ENCODE results near the gene RNF157.
"Not testable (repeated sequence)": the region's sequence is repeated elsewhere in the genome, so short reads cannot be mapped to it uniquely, and the experiment has no call there.

Gene RNF157

DNA sequence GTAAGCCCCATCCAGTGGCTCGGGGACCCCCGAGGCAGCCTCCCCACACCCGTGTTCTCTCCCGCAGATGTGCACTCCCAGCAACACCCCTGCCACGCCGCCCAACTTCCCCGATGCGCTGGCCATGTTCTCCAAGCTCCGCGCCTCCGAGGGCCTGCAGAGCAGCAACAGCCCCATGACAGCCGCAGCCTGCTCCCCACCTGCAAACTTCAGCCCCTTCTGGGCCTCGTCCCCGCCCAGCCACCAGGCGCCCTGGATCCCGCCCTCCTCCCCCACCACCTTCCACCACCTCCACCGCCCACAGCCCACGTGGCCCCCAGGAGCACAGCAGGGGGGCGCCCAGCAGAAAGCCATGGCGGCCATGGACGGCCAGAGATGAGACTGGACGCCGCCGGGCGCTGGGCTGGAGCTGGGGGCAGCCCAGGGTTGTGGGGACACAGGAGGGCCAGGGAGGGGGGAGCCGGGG lies 29.9 kb upstream of the RNF157 start:
- DNase-seq = no peak

DNA sequence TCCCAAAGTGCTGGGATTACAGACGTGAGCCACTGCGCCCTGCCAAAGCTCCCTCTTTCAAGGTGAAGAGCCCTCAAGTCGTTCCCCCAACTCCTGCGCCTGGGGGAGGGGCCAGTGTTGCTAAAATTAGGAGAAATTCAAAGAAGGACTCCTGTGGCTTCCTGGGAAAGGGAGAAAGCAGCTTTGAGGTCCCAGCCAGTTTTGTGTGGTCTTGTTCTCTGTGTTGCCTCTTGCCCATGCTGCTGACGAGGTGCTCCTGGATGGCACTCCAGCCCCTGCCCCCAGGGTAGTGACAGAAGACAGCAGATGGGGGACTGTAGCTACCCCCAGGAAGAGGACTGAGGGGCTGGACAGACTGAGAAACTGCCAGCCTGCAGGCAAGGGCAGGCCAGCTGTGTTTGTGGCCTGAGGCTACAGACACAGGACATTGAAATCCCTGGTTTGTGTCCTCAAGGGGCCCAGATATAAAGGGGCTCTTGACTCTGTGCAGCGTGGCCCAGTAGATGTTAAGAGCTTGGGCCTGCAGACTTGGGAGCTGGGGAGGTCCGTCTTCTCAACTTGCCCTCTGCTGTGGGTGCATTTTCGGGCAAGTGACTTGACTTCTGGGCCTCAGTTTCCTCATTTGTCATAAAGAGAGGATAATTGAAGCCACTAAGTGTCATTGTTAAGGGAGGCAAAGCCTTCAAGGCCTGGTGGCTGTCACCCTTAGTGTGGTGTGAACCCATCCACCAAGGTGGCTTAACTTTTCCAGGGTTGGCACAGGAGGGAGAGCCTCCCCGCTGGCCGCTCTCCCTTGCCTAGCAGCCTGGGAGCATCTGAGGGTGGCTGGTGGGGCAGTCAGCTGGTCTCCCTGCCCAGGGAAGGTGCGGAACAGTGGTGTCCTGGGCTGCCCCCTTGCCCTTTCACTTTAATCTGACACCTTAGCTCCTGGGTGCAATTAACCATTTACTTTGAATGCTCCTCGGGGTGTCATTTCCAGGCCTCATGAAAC lies 29.0 kb upstream of the RNF157 start:
- DNase-seq = no peak

DNA sequence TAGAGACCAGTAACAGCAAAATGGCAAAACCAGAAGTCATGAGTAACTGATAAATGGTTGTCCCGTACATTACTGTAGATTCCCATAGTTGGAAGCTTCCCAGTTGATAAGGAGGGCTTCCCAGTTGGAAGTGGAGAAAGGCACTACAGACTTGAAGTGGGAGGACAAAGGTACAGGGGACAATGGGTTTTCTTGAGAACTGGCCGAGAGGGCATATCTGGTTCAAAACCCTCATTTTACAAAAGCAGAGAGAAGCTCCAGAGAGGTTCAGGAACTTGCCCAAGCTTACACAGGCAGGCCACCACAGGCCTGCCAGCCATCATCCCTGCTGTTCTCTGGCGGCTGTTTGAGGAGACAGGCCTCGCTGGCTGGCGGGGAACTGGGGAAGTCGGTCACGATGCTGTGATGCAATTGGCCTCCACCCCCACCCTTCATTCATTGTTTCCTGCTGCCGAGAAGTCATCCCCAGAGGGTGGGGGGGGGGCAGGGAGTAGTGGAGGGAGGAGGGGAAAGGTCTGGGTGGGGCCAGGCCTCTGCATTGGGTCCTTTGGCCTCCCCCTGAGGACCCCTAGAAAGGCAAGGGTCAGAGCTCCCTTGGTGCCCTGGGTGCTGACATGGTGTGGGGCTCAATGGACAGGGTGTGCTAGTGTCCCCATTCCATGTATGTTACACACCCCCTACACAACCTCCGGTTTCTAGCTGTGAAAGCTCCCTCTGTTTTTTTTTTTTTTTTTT lies 27.9 kb upstream of the RNF157 start:
- peak; percentile 94 to 96 for DNase-seq

DNA sequence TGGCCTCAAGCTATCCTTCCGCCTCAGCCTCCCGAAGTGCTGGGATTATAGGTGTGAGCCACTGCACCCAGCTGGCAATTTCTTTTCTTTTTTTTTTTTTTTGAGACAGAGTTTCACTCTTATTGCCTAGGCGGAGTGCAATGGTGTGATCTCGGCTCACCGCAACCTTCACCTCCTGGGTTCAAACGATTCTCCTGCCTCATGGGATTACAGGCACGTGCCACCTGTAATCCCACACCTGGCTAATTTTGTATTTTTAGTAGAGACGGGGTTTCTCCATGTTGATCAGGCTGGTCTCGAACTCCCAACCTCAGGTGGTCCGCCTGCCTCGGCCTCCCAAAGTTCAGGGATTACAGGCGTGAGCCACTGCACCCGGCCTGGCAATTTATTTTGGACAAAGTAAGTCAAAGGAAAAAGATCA lies 27.3 kb upstream of the RNF157 start:
- DNase-seq = not testable (repeated sequence)

DNA sequence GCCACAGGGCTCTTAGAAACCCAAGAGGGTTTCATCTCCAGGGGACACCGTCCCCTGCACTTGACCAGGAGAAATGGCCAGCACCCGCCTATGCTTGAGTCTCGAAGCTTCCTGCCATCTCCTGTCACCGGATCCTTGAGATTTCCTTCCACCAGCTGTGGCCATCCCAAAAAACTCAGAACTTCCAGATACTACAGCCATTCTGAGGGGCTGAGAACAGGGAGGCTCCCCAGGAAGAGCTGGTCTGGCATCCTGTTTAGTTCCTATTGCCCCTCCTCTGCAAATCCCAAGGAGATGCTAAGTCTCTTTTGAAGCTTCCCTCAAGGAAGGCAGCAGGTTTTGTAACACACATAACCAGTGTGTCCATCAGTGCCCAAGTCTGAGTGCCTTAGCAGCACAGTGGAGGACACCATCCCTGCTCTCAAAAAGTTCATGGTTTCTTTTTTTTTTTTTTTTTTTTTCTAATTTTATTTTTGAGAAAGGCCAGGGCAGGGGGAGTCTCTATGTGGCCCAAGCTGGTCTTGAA lies 26.8 kb upstream of the RNF157 start:
- DNase-seq = no peak

DNA sequence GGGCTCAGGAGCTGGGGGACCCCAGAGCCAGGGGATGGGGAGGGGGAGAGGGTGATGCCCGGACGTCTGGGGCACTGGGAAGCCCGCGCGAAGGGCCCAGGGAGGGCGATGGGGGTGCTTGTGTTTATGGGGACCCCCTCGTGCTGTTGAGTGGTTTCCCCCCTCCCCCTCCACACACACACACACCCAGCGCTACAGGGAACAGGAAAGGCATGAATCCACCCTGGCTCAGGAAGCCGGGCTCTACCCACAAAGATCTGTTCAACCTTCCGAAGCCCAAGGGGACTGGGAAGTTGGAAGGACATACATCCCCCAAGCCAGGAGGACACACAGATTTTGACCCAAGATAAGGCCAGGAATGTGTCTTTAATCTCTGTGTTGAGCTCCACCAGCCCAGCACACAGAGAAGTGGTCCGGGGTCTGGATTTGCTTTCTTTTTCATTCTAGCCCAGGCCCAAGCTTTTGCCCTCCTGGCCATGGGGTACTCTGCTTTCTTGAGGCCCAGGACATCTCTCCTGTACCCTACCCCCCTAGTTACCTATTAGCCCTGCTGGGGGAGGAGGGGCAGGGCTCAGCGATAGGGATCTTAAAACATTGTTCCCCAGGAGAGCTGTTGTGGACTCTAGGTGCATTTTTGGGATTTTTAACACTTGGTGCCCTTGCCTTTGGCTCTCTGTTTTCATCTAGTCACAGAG lies 26.1 kb upstream of the RNF157 start:
- peak; percentile 23 to 49 for DNase-seq

DNA sequence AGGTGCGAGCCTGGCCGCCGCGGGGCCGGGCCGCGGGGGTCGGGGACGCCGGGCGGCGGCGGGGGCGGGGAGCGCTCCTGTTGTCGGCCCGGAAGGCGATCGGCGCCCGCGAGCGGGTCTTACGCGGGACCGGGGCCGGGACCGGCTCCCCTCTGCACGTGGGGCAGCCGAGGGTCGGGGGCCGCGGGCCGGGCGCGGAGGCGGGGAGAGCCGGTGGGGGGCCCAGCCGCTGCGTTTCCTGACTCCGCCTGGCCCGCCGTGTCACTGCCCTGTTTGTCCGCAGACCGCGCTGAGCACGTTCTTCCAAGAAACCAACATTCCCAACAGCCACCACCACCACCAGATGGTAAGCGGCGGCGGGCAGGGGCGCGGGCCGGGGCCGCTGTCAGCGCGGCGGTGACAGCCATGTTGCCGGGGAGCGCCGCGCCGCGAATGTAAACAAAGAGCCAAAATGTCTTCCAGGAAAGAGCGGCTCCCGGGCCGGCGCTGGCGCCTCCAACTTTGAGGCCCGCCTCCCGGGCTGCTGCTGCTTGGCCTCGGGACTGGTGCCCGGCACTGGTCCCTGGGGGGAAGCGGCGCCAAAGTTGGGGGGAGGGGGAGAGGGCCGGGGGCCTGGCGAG lies 25.4 kb upstream of the RNF157 start:
- peak in 1 of 2 donors; percentile 52 for DNase-seq

DNA sequence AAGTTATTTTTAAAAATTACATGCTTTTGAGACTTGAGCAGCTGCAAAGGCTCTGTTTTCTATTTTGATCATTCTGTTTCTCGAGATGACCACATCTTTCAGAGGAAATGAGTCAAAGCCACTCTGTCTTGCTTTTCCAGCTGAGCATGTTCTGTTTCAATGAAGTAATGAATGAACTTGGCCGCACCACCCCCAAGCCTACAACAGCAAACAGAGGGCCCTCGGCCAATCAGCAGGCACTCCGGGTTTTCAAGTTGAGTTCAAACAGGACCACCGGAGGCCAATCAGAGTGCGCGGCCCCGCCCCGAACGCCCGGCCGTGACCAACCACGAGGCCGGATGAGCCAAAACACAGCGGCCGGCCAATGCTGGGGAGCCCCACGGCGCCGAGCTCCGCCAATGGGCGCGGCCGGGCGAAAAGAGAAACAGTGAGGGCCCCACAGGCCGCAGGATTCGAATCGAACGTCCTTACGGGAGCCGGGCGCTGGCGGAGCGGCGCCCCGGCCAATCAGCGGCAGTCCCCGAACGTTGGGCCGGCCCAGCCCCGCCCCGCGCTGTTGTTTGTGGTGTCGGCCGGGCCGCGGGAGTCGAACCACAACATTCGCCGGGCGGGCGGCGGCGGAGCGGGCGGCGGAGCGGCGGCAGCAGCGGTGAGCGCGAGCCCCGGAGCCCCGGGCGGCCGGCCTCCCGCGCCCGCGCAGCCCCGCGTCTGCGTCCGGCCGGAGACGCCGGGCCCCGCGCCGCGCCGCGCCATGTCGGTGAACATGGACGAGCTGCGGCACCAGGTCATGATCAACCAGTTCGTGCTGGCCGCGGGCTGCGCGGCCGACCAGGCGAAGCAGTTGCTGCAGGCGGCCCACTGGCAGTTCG lies 24.7 kb upstream of the RNF157 start, which contains the start of gene UBALD2:
Gene UBALD2, plus strand, starts transcription at position 594 of the 869 bp plus-strand sequence. Its CDS starts 158 bp downstream, at position 752.
- DNase-seq = peak; percentile 100

DNA sequence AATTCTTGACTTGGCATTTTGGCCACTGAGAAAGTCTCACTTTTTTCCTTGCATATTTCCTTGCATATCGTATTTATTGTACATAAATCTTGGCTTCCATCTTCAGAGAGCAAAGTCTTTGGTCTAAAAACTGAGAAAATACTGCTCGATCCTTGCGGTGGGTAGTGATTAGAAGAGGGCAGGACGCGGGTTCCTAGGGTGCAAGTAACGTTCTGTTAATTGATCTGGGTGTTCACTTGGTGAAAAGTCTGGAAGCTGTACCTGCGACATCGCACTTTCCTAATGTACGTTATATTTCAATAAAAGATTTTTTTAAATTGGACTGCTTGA lies 24.1 kb upstream of the RNF157 start:
- DNase-seq = no peak

DNA sequence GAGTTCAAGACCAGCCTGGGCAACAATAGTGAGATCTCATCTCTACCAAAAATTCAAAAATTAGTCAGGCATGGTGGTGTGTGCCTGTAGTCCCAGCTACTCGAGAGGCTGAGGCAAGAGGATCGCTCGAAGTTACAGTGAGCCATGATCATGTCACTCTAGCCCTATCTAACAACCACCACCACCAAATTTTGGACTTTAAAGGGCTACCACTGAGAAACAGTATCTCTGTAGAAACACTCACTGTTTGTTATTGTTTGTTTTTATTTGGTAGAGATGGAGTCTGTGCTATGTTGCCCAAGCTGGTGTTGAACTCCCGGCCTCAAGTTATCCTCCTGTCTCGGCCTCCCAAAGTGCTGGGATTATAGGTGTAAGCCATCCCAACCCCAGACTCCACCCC lies 23.6 kb upstream of the RNF157 start:
- DNase-seq = no peak

DNA sequence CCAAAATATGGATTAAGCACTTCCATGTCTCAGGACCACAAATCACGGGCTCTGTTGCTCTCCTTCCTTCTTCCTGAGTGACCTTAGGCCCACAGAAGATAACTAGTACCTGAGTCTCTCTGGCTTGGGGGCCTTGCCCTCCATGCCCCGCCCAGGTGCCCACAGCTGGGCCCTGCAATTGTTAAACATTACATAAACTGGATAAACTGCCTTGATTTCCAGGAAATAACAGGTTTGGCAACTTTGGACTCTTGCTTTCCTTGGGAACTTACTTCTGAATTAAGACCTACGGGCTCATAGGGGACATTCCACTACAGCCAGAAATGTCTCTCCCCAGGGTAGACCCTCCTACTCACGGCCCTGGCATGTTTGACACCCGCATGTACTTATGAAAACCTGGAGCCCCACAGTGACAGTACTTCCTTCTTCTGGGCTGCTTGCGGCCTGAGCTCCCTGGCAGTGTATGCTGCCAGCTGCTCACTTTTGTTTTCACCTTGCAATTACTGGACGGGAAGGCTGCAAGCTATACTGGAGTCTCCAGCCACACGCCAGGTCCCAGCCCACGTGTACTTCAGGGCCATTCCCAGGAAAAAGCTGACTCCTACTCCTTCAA lies 22.5 kb upstream of the RNF157 start:
- DNase-seq = peak; percentile 55 to 74

DNA sequence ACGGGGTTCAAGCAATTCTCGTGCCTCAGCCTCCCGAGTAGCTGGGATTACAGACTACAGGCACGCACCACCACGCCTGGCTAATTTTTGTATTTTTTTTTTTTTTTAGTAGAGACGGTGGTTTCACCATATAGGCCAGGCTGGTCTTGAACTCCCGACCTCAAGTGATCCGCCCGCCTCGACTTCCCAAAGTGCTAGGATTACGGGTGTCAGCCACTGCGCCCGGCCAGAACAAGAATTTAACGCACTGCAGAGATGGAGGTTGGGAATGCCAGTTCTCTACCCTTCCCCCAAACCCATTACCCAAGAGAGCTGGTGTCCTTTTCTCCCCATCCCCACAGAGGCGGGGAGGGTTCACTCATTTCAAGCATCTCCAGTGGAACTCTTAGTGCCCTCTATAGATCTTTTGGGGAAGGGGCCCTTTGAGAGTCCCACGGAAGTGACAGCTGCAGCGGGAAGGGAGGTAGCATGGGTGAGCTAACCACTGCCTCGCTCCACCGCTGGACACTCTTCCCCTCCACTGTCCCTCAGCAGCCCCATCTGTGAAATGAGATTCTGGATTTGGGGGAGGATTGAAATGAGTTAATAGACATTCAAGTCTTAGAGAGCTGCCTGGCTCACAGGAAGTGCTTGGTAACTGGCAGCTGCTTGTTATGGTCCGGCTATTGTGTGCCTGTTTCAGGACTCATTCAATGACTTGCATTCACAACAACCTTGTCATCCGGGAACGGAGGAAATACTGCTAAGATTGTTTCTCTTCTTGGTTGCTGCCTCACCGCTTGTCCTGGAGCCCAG lies 21.3 kb upstream of the RNF157 start:
- DNase-seq = no peak

DNA sequence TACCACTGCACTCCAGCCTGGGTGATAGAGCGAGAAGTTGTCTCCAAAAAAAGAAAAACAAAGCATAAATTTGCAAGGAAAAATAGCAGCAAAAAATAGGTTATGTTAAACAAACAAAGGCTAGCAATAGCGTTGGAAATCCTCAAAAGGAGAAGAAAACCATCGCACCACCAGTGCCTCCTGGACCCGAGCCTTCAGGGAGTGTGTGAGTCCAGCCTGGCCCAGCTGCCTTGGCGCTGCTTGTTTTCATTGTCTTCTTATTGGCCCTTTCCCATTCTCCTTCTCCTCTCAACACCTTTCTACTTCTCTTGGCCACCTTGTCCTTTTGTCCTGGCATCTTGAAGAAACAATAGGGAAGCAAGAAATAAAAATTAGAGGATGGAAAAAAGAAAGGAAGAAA lies 20.4 kb upstream of the RNF157 start:
- DNase-seq = no peak

DNA sequence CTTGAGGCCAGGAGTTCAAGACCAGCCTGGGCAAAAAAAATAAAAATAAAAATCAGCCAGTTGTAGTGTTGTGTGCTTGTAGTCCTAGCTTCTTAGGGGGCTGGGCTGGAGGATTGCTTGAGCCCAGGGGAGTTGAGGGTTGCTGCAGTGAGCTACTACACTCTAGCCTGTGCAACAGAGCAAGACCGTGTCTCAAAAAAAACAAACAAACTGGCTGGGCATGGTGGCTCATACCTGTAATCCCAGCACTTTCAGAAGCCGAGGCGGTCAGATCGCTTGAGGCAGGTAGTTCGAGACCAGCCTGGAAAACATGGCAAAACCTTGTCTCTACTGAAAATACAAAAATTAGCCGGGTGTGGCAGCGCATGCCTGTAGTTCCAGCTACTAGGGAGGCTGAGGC lies 19.9 kb upstream of the RNF157 start:
- no peak for DNase-seq

DNA sequence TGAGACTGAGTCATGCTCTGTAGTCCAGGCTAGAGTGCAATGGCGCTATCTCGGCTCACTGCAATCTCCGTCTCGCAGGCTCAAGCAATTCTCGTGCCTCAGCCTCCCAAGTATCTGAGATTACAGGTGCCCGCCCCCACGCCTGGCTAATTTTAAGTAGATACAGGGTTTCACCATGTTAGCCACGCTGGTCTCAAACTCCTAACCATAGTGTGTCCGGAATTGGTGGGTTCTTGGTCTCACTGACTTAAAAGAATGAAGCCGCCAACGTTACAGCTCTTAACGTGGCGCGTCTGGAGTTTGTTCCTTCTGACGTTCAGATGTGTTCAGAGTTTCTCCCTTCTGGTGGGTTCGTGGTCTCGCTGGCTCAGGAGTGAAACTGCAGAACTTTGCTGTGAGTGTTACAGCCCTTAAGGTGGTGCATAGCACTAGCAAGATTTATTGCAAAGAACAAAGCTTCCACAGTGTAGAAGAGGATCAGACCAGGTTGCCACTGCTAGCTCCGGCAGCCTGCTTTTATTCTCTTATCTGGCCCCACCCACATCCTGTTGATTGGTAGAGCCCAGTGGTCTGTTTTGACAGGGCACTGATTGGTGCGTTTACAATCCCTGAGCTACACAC lies 16.2 kb upstream of the RNF157 start:
- DNase-seq = not testable (repeated sequence)

DNA sequence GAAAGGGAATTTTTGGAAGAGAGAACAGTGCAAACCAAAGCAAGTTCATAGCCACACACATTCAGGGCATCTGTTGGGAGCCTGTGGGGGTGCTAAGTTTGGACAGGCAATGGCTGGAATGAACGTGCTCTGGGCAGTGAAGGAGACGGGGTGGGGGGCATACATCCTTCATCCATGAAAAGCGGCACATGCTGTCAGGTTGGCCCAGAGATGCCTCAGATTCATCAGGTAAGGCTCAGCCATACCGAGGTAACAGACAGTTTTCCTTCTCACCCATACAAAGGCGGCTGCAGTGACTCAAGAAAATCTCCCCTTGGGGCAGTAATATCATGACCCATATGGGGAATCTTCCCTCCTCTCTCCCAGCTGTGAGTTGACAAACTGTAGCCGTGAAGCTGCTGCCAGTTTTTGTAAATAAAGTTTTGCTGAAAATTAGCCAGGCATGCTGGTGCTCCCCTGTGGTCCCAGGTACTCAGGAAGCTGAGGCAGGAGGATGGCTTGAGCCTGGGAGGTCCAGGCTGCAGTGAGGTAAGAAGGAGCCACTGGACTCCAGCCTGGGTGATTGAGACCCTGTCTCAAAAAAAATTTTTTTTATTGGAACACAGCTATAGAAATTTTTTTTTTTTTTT lies 15.6 kb upstream of the RNF157 start:
- DNase-seq = no peak

DNA sequence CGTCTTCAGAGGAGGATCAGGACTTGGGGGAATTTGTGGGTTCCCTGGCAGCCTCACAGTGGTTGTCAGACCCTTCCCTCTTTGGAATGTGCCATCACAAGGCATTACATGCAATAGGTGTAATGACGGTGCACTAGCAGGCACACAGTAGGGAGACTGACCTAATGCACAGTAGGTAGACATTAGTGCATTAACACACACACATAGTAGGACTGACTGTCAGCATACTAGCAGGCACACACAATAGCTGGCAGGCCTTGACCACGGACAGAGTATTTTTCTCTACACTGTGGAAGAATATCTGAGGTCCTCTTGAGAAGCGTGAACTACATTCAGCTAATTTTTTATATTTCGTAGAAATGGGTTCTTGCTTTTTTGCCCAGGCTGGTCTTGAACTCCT lies 14.0 kb upstream of the RNF157 start:
- DNase-seq = no peak

DNA sequence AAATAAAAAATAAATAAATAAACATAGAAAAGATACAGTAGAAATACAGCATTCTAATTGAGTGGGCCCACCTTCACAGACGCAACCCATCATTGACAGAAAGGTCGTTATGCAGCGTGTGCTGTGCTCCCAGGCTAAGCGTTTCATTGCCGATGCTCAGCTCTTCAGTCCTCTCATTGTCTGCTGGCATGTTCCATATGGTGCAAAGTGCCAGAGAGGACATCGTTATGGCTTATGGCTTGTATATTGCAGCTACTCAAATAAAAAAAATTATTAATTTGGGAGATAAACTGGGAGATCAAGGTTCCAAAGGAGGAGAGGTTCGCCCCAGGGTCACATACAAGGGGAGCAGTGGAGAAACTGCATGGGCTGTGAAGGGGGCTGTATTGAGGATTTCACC lies 13.5 kb upstream of the RNF157 start:
- DNase-seq = no peak
